HT-29 (cell line): Measurements from ENCODE around the gene AGER. TPM values are rescaled to one million over a fixed set of nuclear protein-coding genes. Genes with fewer than 3 reads are reported as not detected.

ENCODE experiments used
- DNase-seq: peaks from one replicate; pipeline ENCODE4 v3.0.0-alpha.2; 2015; ENCODE audit warnings: low spot score
- total RNA-seq: library from RNA; depleted of rRNA; stranded (reverse); fragments of >200 nt; shearing (Covaris generic); gene quantifications from 2 replicates; pipeline ENCODE4 v1.2.3, GENCODE V29; 2014

Gene AGER
- total RNA-seq, 1 experiment from 2014 or later, result 3.0 TPM

GRCh38 chr6:32171234-32171633 lies 12.8 kb downstream of the AGER start:
- no peak for DNase-seq

GRCh38 chr6:32170294-32170693 lies 13.8 kb downstream of the AGER start:
- DNase-seq, result no peak

- DNase-seq, result no peak
Observed at GRCh38 chr6:32168807-32169591, 15.1 kb downstream of the AGER start.

GRCh38 chr6:32168350-32168749 lies 15.7 kb downstream of the AGER start:
- DNase-seq, result no peak

GRCh38 chr6:32167761-32168262 lies 16.2 kb downstream of the AGER start:
- DNase-seq, result no peak

GRCh38 chr6:32167154-32167760 lies 16.8 kb downstream of the AGER start:
- DNase-seq, result no peak

- no peak for DNase-seq
Observed at GRCh38 chr6:32166411-32167061, 17.5 kb downstream of the AGER start.

GRCh38 chr6:32164295-32164694 lies 19.8 kb downstream of the AGER start, which contains the start of gene EGFL8:
TSS of gene EGFL8 (plus strand) at chr6:32164595. CDS start at chr6:32166166, 1,571 bp downstream.
- DNase-seq, result no peak

- DNase-seq, result no peak
Observed at GRCh38 chr6:32163559-32164258, 20.3 kb downstream of the AGER start.

- no peak for DNase-seq
Observed at GRCh38 chr6:32158052-32158451, 26.0 kb downstream of the AGER start.

- no peak for DNase-seq
Observed at GRCh38 chr6:32156891-32157290, 27.2 kb downstream of the AGER start.

GRCh38 chr6:32154514-32155161 lies 29.4 kb downstream of the AGER start:
- DNase-seq, result peak; percentile 83

- DNase-seq, result peak; percentile 73
Observed at GRCh38 chr6:32153564-32154513, 30.2 kb downstream of the AGER start, which contains the start of gene PPT2. TSS of gene PPT2 (plus strand) at chr6:32154141. CDS start at chr6:32154595, 454 bp downstream.

- DNase-seq, result no peak
Observed at GRCh38 chr6:32152769-32153563, 31.1 kb downstream of the AGER start.

GRCh38 chr6:32151863-32152768 lies 31.9 kb downstream of the AGER start, which contains the start of gene PRRT1:
TSS of gene PRRT1 (minus strand) at chr6:32151939. CDS start at chr6:32151827, 112 bp downstream.
- no peak for DNase-seq

GRCh38 chr6:32151181-32151862 lies 32.7 kb downstream of the AGER start:
- DNase-seq, result no peak
